Lower lobe of right lung (tissue), 2 donors: ENCODE measurements around the gene GSK3B. TPM values are rescaled to one million over a fixed set of nuclear protein-coding genes. Genes with fewer than 3 reads are reported as not detected.
"Not testable (repeated sequence)": the region's sequence is repeated elsewhere in the genome, so short reads cannot be mapped to it uniquely, and the experiment has no call there.

ENCODE experiments used
- ATAC-seq, 2 donors: fragments of 200-7000 bp; cut with Tn5 transposase; one replicate each; pipeline ENCODE4 v1.9.1; 2020 to 2022; ENCODE audit warnings: mild to moderate bottlenecking in 2 of 2, moderate library complexity in 2 of 2
- DNase-seq: peaks from one replicate; pipeline ENCODE4 v3.0.0-alpha.2; 2020
- H3K27ac ChIP-seq: fragments of 200-600 bp; one replicate; pipeline ENCODE4 v1.8.0; 2022
- H3K27me3 ChIP-seq: fragments of 200-600 bp; one replicate; pipeline ENCODE4 v1.8.0; 2022; ENCODE audit warnings: low read depth
- H3K36me3 ChIP-seq: fragments of 200-600 bp; one replicate; pipeline ENCODE4 v1.8.0; 2022; ENCODE audit warnings: mild to moderate bottlenecking
- H3K4me1 ChIP-seq: fragments of 200-600 bp; one replicate; pipeline ENCODE4 v1.8.0; 2022
- H3K4me3 ChIP-seq: fragments of 200-600 bp; one replicate; pipeline ENCODE4 v1.8.0; 2022; ENCODE audit warnings: mild to moderate bottlenecking
- H3K9me3 ChIP-seq: fragments of 200-600 bp; one replicate; pipeline ENCODE4 v1.8.0; 2022
- intact Hi-C: fragments of 100-400 bp; cut with DNase I; formaldehyde crosslinking; loops from one replicate; pipeline ENCODE4 v1.11.0; 2022
- total RNA-seq: library from RNA; stranded (reverse); fragmentation: NEBNext Ultra II Directional; extraction: Animal tissue kit (Norgen Biotek cat#: 25700); gene quantifications from one replicate; pipeline ENCODE4 v1.2.1, GENCODE V29; 2021
- TF ChIP-seq, protein P1 (sequence below): fragments of 200-600 bp; IDR thresholded peaks from one replicate; pipeline ENCODE4 v1.8.0; 2022; ENCODE audit warnings: antibody characterized with exemption, mild to moderate bottlenecking
- donor health status: DM: no; HTN: yes; CAD: no; lungs with severe emphysema.

GSK3B gene
- total RNA-seq, 1 donor from 2014 or later: 48.4 TPM

DNA sequence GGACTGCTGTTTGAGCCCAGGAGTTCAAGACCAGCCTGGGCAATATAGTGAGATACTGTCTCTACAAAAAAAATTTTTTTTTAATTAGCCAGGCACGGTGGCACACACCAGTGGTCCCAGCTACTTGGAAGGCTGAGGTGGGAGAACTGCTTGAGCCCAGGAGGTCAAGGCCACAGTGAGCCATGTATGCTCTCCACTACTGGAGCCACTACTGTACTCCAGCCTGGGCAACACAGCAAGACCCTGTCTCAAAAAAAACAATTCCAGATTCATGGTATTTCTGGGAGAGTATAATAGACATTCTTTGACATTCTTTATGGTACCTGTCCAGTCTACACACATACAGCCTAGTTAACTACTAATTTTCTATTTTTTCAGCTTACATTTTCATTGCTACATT lies 70.1 kb downstream of the GSK3B start:
- DNase-seq (no peak), ATAC-seq (no peak)
- no peaks in the 10 kb centered on the region for H3K9me3 ChIP-seq
- peaks cover 26% of the 10 kb centered on the region for H3K4me1 ChIP-seq
- no peaks in the 10 kb centered on the region for H3K36me3 ChIP-seq
- H3K4me3 ChIP-seq: no peak overlapping the region
- H3K27ac ChIP-seq: no peak overlapping the region
- intact Hi-C loops: no loop called here
- TF ChIP-seq, protein P1, sequence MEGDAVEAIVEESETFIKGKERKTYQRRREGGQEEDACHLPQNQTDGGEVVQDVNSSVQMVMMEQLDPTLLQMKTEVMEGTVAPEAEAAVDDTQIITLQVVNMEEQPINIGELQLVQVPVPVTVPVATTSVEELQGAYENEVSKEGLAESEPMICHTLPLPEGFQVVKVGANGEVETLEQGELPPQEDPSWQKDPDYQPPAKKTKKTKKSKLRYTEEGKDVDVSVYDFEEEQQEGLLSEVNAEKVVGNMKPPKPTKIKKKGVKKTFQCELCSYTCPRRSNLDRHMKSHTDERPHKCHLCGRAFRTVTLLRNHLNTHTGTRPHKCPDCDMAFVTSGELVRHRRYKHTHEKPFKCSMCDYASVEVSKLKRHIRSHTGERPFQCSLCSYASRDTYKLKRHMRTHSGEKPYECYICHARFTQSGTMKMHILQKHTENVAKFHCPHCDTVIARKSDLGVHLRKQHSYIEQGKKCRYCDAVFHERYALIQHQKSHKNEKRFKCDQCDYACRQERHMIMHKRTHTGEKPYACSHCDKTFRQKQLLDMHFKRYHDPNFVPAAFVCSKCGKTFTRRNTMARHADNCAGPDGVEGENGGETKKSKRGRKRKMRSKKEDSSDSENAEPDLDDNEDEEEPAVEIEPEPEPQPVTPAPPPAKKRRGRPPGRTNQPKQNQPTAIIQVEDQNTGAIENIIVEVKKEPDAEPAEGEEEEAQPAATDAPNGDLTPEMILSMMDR: no peak
- H3K27me3 ChIP-seq: no peaks in the 10 kb centered on the region

DNA sequence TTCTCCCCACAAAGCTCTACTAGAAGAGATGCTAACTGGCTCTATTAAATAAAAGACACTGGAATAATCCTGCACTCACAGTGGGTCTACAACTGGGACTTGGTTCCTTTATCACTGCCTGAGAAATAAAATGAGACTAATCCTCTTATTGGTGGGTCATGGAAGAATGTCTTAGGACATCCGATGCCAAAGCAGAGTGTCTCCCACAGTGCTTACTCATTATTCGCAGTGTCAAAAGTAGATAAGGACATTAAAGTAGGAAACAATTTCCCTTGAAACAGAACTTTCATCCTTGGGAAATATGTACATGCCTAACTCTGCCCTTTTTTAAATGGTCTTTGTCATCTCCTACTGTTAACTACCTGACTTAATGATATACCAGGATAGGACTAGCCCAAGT lies 71.5 kb downstream of the GSK3B start:
- Histone ChIP-seq H3K4me1 (peaks cover 37% of the 10 kb centered on the region), H3K9me3 (no peaks in the 10 kb centered on the region), H3K4me3 (no peak overlapping the region), H3K27me3 (no peaks in the 10 kb centered on the region), H3K27ac (no peak overlapping the region), H3K36me3 (no peaks in the 10 kb centered on the region)
- intact Hi-C loops: no loop called here
- ATAC-seq (no peak), DNase-seq (no peak)
- TF ChIP-seq, protein P1: no peak

DNA sequence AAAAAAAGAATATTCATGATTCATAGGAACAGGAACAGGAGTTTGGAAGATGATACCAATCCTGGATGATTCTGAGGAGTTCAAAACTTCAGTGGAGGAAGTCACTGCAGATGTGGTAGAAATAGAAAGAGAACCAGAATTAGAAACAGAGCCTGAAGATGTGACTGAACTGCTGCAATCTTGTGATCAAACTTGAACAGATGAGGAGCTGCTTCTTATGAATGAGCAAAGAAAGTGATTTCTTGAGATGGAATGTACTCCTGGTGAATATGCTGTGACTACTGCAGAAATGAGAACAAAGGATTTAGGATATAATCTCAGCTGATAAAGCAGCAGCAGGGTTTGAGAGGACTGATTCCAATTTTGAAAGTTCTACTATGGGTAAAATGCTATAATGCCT lies 72.7 kb downstream of the GSK3B start:
- Histone ChIP-seq H3K9me3 (no peaks in the 10 kb centered on the region), H3K4me3 (no peak overlapping the region), H3K27ac (no peak overlapping the region), H3K4me1 (peaks cover 48% of the 10 kb centered on the region), H3K36me3 (no peaks in the 10 kb centered on the region), H3K27me3 (no peaks in the 10 kb centered on the region)
- DNase-seq (no peak), ATAC-seq (no peak)
- intact Hi-C loops: no loop called here
- TF ChIP-seq, protein P1: no peak

DNA sequence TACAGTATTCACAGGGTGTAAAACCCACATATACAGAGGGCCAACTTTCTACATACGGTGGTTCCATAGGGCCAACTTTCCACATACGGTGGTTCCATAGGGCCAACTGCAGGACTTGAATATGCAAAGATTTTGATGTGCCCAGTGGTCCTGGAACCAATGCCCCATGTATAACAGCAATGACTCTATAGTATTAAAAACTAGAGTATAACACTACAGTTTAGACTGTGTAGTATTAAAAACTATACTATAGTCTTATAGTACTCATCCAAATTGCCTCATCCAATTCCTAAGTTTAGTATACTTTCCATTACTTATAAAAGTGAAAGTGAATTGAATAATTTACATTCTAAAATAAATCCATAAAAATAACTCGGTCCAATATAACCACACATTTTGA lies 75.9 kb downstream of the GSK3B start:
- no peaks in the 10 kb centered on the region for H3K27me3 ChIP-seq
- peaks cover 69% of the 10 kb centered on the region for H3K4me1 ChIP-seq
- H3K27ac ChIP-seq: no peak overlapping the region
- intact Hi-C loops: no loop called here
- TF ChIP-seq, protein P1: no peak
- no peak overlapping the region for H3K4me3 ChIP-seq
- no peak for DNase-seq
- ATAC-seq: no peak
- H3K9me3 ChIP-seq: no peaks in the 10 kb centered on the region
- no peaks in the 10 kb centered on the region for H3K36me3 ChIP-seq

DNA sequence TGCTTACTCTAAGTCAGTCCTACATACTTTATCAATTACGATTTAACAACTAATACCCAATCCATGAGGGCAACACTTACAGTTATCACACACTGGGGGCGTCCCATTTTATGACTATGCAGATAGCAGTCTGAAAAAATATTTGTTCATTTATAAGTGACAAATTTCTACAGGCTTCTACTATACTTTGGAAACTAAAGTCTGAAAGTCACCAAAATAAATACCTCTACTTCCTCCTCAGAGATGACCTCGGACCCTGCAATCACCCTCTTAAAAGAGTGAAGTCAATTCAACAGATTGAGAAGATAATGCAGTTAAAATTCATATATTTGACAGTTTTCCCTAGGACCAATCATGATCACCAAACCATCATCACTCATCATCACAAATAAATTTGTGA lies 76.6 kb downstream of the GSK3B start:
- Histone ChIP-seq H3K27ac (no peak overlapping the region), H3K27me3 (no peaks in the 10 kb centered on the region), H3K9me3 (no peaks in the 10 kb centered on the region), H3K4me1 (peaks cover 70% of the 10 kb centered on the region), H3K4me3 (no peak overlapping the region), H3K36me3 (no peaks in the 10 kb centered on the region)
- ATAC-seq: no peak
- DNase-seq: no peak
- intact Hi-C loops: no loop called here
- TF ChIP-seq, protein P1: no peak

DNA sequence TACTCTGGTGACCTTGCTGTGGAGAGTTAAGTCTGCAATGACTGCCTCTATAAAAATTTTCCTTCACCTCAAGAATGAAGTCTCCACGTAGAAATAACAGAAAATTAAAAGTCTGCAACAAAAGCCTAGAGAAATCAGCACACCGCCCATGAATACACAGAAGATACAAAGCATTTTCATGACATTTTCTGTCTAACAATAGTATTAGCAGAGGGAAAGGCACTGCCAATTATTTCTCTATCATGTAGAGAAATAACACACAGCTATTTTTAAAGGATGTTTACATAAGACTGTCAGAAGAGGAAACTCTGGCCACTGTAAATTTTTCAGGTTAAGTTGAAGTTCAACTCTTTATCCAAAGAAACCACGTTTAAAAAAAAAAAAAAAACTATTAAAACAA lies 80.8 kb downstream of the GSK3B start:
- DNase-seq (no peak), ATAC-seq (peak in 1 of 2 donors; percentile 51)
- no peaks in the 10 kb centered on the region for H3K9me3 ChIP-seq
- intact Hi-C loops: no loop called here
- H3K36me3 ChIP-seq: no peaks in the 10 kb centered on the region
- no peaks in the 10 kb centered on the region for H3K27me3 ChIP-seq
- TF ChIP-seq, protein P1: no peak
- no peak overlapping the region for H3K27ac ChIP-seq
- no peak overlapping the region for H3K4me3 ChIP-seq
- peaks cover 52% of the 10 kb centered on the region for H3K4me1 ChIP-seq

DNA sequence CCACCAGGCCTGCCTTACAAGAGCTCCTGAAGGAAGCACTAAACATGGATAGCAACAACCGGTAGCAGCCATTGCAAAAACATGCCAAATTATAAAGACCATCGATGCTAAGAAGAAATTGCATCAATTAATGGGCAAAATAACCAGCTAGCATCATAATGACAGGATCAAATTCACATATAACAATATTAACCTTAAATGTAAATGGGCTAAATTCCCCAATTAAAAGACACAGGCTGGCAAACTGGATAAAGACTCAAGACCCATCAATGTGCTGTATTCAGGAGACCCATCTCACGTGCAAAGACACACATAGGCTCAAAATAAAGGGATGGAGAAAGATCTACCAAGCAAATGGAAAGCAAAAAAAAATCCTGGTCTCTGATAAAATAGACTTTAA lies 88.5 kb downstream of the GSK3B start:
- H3K4me1 ChIP-seq, H3K36me3 ChIP-seq, intact Hi-C loops, H3K9me3 ChIP-seq, H3K27me3 ChIP-seq, H3K27ac ChIP-seq, ATAC-seq, H3K4me3 ChIP-seq, DNase-seq: not testable (repeated sequence)

DNA sequence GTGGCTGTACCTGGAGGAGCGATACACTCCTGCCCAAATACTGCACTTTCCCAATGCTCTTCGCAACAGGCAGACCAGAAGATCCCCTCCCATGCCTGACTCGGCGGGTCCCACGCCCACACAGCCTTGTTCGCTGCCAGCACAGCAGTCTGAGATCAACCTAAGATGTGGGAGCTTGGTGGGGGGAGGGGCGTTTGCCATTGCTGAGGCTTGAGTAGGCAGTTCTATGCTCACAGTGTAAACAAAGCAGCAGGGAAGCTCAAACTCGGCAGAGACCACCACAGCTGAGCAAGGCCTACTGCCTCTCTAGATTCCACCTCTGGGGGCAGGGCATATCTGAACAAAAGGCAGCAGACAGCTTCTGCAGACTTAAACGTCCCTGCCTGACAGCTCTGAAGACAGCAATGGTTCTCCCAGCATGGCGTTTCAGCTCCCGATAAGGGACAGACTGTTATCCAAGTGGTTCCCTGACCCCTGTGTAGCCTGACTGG lies 90.2 kb downstream of the GSK3B start:
- ATAC-seq, DNase-seq, H3K4me1 ChIP-seq, H3K36me3 ChIP-seq, H3K9me3 ChIP-seq, H3K27ac ChIP-seq, H3K27me3 ChIP-seq, H3K4me3 ChIP-seq, intact Hi-C loops: not testable (repeated sequence)
